Esophagus muscularis mucosa (tissue), 4 donors: ENCODE data around the gene SLC26A2. TPM values are rescaled to one million over a fixed set of nuclear protein-coding genes. Genes with fewer than 3 reads are reported as not detected.
A peak's percentile ranks its signal among the peaks of the same experiment; 100 is the strongest.

Experiments
- DNase-seq: peaks from one replicate; pipeline ENCODE4 v3.0.0-alpha.2; 2017; ENCODE audit errors: extremely low spot score
- H3K27ac ChIP-seq, 4 donors: fragments of 200-600 bp; sonication (generic); replicated peaks in 1 of 4; 1 replicate in 3 of 4; 2 replicates in 1 of 4; pipeline ENCODE4 v1.5.1; 2016 to 2019; ENCODE audit warnings: mild to moderate bottlenecking in 1 of 4
- H3K27me3 ChIP-seq, 4 donors: fragments of 200-600 bp; sonication (generic); one replicate each; pipeline versions ENCODE4 v1.5.1 to v1.6.0; 2016 to 2019
- H3K36me3 ChIP-seq, 4 donors: fragments of 200-600 bp; sonication (generic); one replicate each; pipeline ENCODE4 v1.5.1; 2016 to 2019
- H3K4me1 ChIP-seq, 4 donors: fragments of 200-600 bp; sonication (generic); one replicate each; pipeline ENCODE4 v1.5.1; 2016 to 2019
- H3K4me3 ChIP-seq, 4 donors: fragments of 200-600 bp; sonication (generic); 1 replicate in 2 of 4; 2 replicates in 2 of 4; pipeline ENCODE4 v1.5.1; 2016 to 2019; ENCODE audit warnings: mild to moderate bottlenecking in 4 of 4, moderate library complexity in 1 of 4
- H3K9me3 ChIP-seq, 4 donors: fragments of 200-600 bp; sonication (generic); 1 replicate in 3 of 4; 2 replicates in 1 of 4; pipeline ENCODE4 v1.5.1; 2016 to 2019
- EP300 ChIP-seq: sonication (generic); formaldehyde crosslinking; IDR thresholded peaks from one replicate; pipeline ENCODE4 v1.6.1; 2017; ENCODE audit warnings: antibody characterized with exemption
- POLR2A ChIP-seq: fragments of 450-650 bp; IDR thresholded peaks from one replicate; pipeline ENCODE4 v1.6.1; 2017; ENCODE audit warnings: antibody characterized with exemption, moderate library complexity, mild to moderate bottlenecking, low read depth
- POLR2AphosphoS5 ChIP-seq, 2 donors: sonication (generic); formaldehyde crosslinking; IDR thresholded peaks; one replicate each; pipeline ENCODE4 v1.6.1; 2017; ENCODE audit warnings: antibody characterized with exemption in 2 of 2
- WGBS: methylation state at CpG from one replicate; pipeline ENCODE4 v1.1.5; 2018; 5-methylcytosine and 5-hydroxymethylcytosine counted together
- intact Hi-C: fragments of 100-400 bp; cut with DNase I; formaldehyde crosslinking; loops from one replicate; pipeline ENCODE4 v1.15.1; 2023
- total RNA-seq, 4 donors: library from RNA; depleted of rRNA; stranded (reverse); fragments of >200 nt; gene quantifications; one replicate each; pipeline versions ENCODE4 v1.1.0 to v1.2.1, GENCODE V29; 2016
- TF ChIP-seq, protein P1 (sequence below), 3 experiments: fragments of 200-600 bp in 2 of 3; fragments of 450-650 bp in 1 of 3; sonication (generic) in 2 of 3; IDR thresholded peaks; one replicate each; pipeline ENCODE4 v1.5.1; 2017 to 2019; ENCODE audit warnings: antibody characterized with exemption in 3 of 3, mild to moderate bottlenecking in 2 of 3, moderate library complexity in 1 of 3

SLC26A2 gene
- total RNA-seq, 4 donors from 2014 or later = 7.9 to 9.2 (median 8.0) TPM

DNA sequence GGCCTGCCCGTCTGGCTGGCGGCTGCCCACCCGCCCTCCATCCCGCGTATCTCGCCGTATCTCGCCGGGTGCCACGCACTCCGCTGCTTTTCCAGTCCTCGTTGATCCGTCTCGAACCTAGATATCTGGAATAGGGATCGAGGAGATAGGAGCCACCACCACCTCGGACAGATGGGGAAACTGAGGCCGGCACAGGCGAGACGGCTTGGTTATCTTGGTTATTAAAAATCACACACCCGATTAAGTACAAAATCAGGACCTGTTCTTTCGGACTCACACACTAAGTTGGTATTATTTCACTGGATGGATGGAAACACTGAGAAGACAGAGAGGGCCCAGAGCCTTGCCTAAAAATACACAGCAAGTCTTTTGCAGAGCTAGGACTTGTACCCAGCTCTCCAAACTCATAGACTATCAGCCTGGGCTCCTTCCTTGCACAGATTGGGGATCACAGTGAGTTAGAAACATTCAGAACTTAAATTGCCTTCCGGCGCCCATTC, 678 bp downstream of the SLC26A2 start:
- TF ChIP-seq POLR2AphosphoS5 (IDR thresholded peaks at IDR 0.05) (no peak), POLR2A (no peak), EP300 (no peak)
- TF ChIP-seq, protein P1, sequence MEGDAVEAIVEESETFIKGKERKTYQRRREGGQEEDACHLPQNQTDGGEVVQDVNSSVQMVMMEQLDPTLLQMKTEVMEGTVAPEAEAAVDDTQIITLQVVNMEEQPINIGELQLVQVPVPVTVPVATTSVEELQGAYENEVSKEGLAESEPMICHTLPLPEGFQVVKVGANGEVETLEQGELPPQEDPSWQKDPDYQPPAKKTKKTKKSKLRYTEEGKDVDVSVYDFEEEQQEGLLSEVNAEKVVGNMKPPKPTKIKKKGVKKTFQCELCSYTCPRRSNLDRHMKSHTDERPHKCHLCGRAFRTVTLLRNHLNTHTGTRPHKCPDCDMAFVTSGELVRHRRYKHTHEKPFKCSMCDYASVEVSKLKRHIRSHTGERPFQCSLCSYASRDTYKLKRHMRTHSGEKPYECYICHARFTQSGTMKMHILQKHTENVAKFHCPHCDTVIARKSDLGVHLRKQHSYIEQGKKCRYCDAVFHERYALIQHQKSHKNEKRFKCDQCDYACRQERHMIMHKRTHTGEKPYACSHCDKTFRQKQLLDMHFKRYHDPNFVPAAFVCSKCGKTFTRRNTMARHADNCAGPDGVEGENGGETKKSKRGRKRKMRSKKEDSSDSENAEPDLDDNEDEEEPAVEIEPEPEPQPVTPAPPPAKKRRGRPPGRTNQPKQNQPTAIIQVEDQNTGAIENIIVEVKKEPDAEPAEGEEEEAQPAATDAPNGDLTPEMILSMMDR (IDR thresholded peaks at IDR 0.05) = no peak
- peak overlapping the region; percentile 66 to 93 (median 80) for H3K4me3 ChIP-seq
- DNase-seq = no peak
- H3K36me3 ChIP-seq = no peaks in the 10 kb centered on the region
- peak overlapping the region; percentile 91 to 94 (median 92) for H3K27ac ChIP-seq
- H3K27me3 ChIP-seq = no peaks in the 10 kb centered on the region
- intact Hi-C loops = no loop called here
- WGBS = 36% methylated on average over 7 of the region's 23 CpGs
- H3K9me3 ChIP-seq = no peaks in the 10 kb centered on the region
- H3K4me1 ChIP-seq = peaks cover 15 to 31% (median 22%) of the 10 kb centered on the region in 4 donors

DNA sequence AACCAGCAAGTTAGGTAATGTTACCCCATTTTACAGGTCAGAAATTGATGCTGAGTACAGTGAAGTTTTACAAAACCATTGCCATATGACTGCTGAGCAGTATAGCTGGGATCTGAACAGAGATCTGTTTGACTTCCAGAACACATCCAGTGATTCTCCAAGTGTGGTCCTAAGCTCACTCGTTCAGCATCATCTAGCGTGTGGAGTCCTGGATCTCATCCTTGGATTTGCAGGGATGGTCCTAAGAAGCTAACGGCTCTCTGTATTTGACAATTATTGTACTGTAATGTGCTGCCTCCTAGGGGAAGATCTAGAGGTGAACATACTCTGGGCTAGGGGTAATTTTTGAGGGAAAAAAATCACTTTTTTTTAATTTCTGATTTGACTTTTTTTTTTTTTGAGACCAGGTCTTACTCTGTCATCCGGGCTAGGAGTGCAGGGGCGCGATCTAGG, 1.4 kb downstream of the SLC26A2 start:
- peaks cover 15 to 31% (median 22%) of the 10 kb centered on the region in 4 donors for H3K4me1 ChIP-seq
- peak overlapping the region in 1 of 4 donors; percentile 66 for H3K4me3 ChIP-seq
- DNase-seq = no peak
- no peaks in the 10 kb centered on the region for H3K27me3 ChIP-seq
- H3K27ac ChIP-seq = no peak overlapping the region
- no peaks in the 10 kb centered on the region for H3K36me3 ChIP-seq
- TF ChIP-seq EP300 = no peak
- no peak for TF ChIP-seq POLR2A
- TF ChIP-seq, protein P1 (IDR thresholded peaks at IDR 0.05) = peak in 2 of 3 experiments; percentile 19 to 39
- TF ChIP-seq POLR2AphosphoS5 (IDR thresholded peaks at IDR 0.05) = no peak
- intact Hi-C loops = no loop called here
- WGBS = 69% methylated on average over 6 of the region's 6 CpGs
- H3K9me3 ChIP-seq = no peaks in the 10 kb centered on the region

DNA sequence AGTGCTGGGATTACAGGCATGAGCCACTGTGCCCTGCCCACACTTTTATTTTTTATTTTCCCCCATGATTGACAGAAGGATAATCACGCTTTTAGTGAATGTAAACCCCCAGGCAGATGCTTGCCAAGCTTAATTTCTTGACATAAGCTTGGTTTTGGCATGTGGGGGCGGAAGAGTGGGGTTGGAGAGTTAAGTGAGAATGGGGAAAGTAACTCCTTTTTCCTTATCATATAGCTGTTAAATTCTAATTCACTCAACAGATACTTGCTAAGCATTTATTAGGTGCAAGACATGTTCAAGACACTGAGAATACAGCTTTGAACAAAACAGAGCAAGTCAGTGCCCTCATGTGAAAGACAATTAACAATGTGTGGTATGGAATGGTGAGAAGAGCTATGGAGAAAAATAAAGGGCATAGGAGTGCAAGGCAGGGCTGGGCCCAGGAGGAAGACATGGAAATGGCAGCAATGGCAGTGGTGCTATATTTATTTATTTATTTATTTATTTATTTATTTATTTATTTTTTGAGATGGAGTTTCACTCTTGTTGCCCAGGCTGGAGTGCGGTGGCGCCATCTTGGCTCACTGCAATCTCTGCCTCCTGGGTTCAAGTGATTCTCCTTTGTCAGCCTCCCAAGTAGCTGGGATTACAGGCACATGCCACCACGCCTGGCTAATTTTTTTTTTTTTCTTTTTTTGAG, 2.2 kb downstream of the SLC26A2 start:
- H3K27ac ChIP-seq = no peak overlapping the region
- WGBS = 92% methylated on average over 5 of the region's 5 CpGs
- no peak for TF ChIP-seq POLR2AphosphoS5 (IDR thresholded peaks at IDR 0.05)
- TF ChIP-seq, protein P1 (IDR thresholded peaks at IDR 0.05) = no peak
- no peaks in the 10 kb centered on the region for H3K9me3 ChIP-seq
- no peaks in the 10 kb centered on the region for H3K36me3 ChIP-seq
- intact Hi-C loops = no loop called here
- no peak overlapping the region for H3K4me3 ChIP-seq
- DNase-seq = no peak
- H3K4me1 ChIP-seq = peaks cover 15 to 31% (median 22%) of the 10 kb centered on the region in 4 donors
- no peaks in the 10 kb centered on the region for H3K27me3 ChIP-seq

- H3K27ac ChIP-seq = no peak overlapping the region
- H3K4me3 ChIP-seq = no peak overlapping the region
- H3K27me3 ChIP-seq = no peaks in the 10 kb centered on the region
- no peaks in the 10 kb centered on the region for H3K36me3 ChIP-seq
- H3K4me1 ChIP-seq = peaks cover 15 to 31% (median 22%) of the 10 kb centered on the region in 4 donors
- no peak for DNase-seq
- intact Hi-C loops = no loop called here
- no peaks in the 10 kb centered on the region for H3K9me3 ChIP-seq
- TF ChIP-seq POLR2A (no peak), EP300 (no peak), POLR2AphosphoS5 (IDR thresholded peaks at IDR 0.05) (no peak)
- TF ChIP-seq, protein P1 (IDR thresholded peaks at IDR 0.05) = no peak
- 97% methylated on average over 3 of the region's 3 CpGs for WGBS
These were observed 3.2 kb downstream of the SLC26A2 start for GRCh38 chr5:149963729-149964128.
